Breast epithelium (tissue), 4 donors: ENCODE measurements around the gene TPRN. TPM values are rescaled to one million over a fixed set of nuclear protein-coding genes. Genes with fewer than 3 reads are reported as not detected.

Experiments
- DNase-seq, 2 donors: peaks; one replicate each; pipeline ENCODE4 v3.0.0-alpha.2; 2019; ENCODE audit warnings: low spot score in 2 of 2
- H3K27ac ChIP-seq, 2 donors: fragments of 200-600 bp; sonication (generic) in 1 of 2; one replicate each; pipeline ENCODE4 v1.5.1; 2016 to 2019; ENCODE audit warnings: mild to moderate bottlenecking in 1 of 2
- H3K27me3 ChIP-seq, 2 donors: fragments of 200-600 bp; sonication (generic) in 1 of 2; one replicate each; pipeline versions ENCODE4 v1.5.1 to v1.6.0; 2017 to 2019; ENCODE audit warnings: control low read depth in 1 of 2, mild to moderate bottlenecking in 1 of 2
- H3K36me3 ChIP-seq: fragments of 200-600 bp; one replicate; pipeline ENCODE4 v1.5.1; 2019
- H3K4me1 ChIP-seq, 2 donors: fragments of 200-600 bp; sonication (generic); one replicate each; pipeline ENCODE4 v1.5.1; 2016 to 2019; ENCODE audit warnings: control low read depth in 1 of 2
- H3K4me3 ChIP-seq, 3 donors: fragments of 200-600 bp; sonication (generic); 1 replicate in 2 of 3; 2 replicates in 1 of 3; pipeline ENCODE4 v1.5.1; 2016 to 2019; ENCODE audit warnings: mild to moderate bottlenecking in 3 of 3, moderate library complexity in 2 of 3
- H3K9me3 ChIP-seq, 2 donors: fragments of 200-600 bp; sonication (generic) in 1 of 2; one replicate each; pipeline ENCODE4 v1.5.1; 2016 to 2019; ENCODE audit warnings: control low read depth in 1 of 2
- CTCF ChIP-seq, 3 donors: fragments of 450-650 bp; IDR thresholded peaks; one replicate each; pipeline ENCODE4 v1.5.1; 2016 to 2017; ENCODE audit warnings: antibody characterized with exemption in 3 of 3, mild to moderate bottlenecking in 3 of 3, moderate library complexity in 3 of 3
- POLR2A ChIP-seq: fragments of 450-650 bp; IDR thresholded peaks from one replicate; pipeline ENCODE4 v1.6.1; 2016; ENCODE audit warnings: antibody characterized with exemption, mild to moderate bottlenecking, moderate library complexity
- POLR2AphosphoS5 ChIP-seq, 3 donors: sonication (generic); formaldehyde crosslinking; IDR thresholded peaks; one replicate each; pipeline ENCODE4 v1.6.1; 2017; ENCODE audit warnings: antibody characterized with exemption in 3 of 3
- intact Hi-C: fragments of 100-400 bp; cut with DNase I; formaldehyde crosslinking; loops from one replicate; pipeline ENCODE4 v1.15.1; 2023; ENCODE audit warnings: low total_unique reads
- total RNA-seq, 3 donors: library from RNA; depleted of rRNA; stranded (reverse); fragments of >200 nt; gene quantifications; one replicate each; pipeline ENCODE4 v1.1.0, GENCODE V29; 2016

TPRN gene
- total RNA-seq, 3 donors from 2014 or later, result 4.0 to 9.2 (median 8.5) TPM

GRCh38 chr9:137234758-137235423 is 34.4 kb upstream of the TPRN start:
- Histone ChIP-seq H3K9me3 (no peaks in the 10 kb centered on the region), H3K4me3 (no peak overlapping the region), H3K4me1 (peaks cover 0 to 21% of the 10 kb centered on the region in 2 donors), H3K27me3 (peaks cover 25 to 61% of the 10 kb centered on the region in 2 donors), H3K27ac (no peak overlapping the region), H3K36me3 (no peaks in the 10 kb centered on the region)
- no peak for TF ChIP-seq POLR2AphosphoS5 (IDR thresholded peaks at IDR 0.05)
- no peak for TF ChIP-seq POLR2A
- no peak for TF ChIP-seq CTCF (IDR thresholded peaks at IDR 0.05)
- intact Hi-C loops, result loop anchor here (10.0 kb wide), 1 partner anchor 120 kb away; the partner anchor contains the start of gene DPP7
- DNase-seq, result no peak

GRCh38 chr9:137234055-137234697 is 33.6 kb upstream of the TPRN start:
- H3K9me3 ChIP-seq, result no peaks in the 10 kb centered on the region
- H3K36me3 ChIP-seq, result no peaks in the 10 kb centered on the region
- peaks cover 27 to 68% of the 10 kb centered on the region in 2 donors for H3K27me3 ChIP-seq
- TF ChIP-seq CTCF (IDR thresholded peaks at IDR 0.05) (no peak), POLR2A (no peak), POLR2AphosphoS5 (IDR thresholded peaks at IDR 0.05) (no peak)
- no peak overlapping the region for H3K4me3 ChIP-seq
- intact Hi-C loops, result loop anchor here (10.0 kb wide), 1 partner anchor 119 kb away; the partner anchor contains the start of gene DPP7
- peaks cover 0 to 21% of the 10 kb centered on the region in 2 donors for H3K4me1 ChIP-seq
- H3K27ac ChIP-seq, result no peak overlapping the region
- DNase-seq, result no peak

GRCh38 chr9:137233143-137233980 is 32.8 kb upstream of the TPRN start:
- Histone ChIP-seq H3K27me3 (peaks cover 27 to 76% of the 10 kb centered on the region in 2 donors), H3K9me3 (no peaks in the 10 kb centered on the region), H3K4me1 (peaks cover 0 to 21% of the 10 kb centered on the region in 2 donors), H3K36me3 (no peaks in the 10 kb centered on the region), H3K27ac (no peak overlapping the region), H3K4me3 (no peak overlapping the region)
- TF ChIP-seq CTCF (IDR thresholded peaks at IDR 0.05), result no peak
- TF ChIP-seq POLR2A, result no peak
- TF ChIP-seq POLR2AphosphoS5 (IDR thresholded peaks at IDR 0.05), result no peak
- intact Hi-C loops, result loop anchor here (10.0 kb wide), 1 partner anchor 119 kb away; the partner anchor contains the start of gene DPP7
- no peak for DNase-seq

- intact Hi-C loops, result loop anchor here (10.0 kb wide), 1 partner anchor 118 kb away; the partner anchor contains the start of gene DPP7
- Histone ChIP-seq H3K27ac (no peak overlapping the region), H3K4me3 (no peak overlapping the region), H3K9me3 (no peaks in the 10 kb centered on the region), H3K27me3 (peaks cover 27 to 80% of the 10 kb centered on the region in 2 donors), H3K4me1 (peaks cover 0 to 14% of the 10 kb centered on the region in 2 donors), H3K36me3 (no peaks in the 10 kb centered on the region)
- no peak for TF ChIP-seq POLR2AphosphoS5 (IDR thresholded peaks at IDR 0.05)
- TF ChIP-seq CTCF (IDR thresholded peaks at IDR 0.05), result no peak
- DNase-seq, result no peak
These were observed 32.0 kb upstream of the TPRN start for GRCh38 chr9:137232510-137232909.
